Keratinocyte (primary cell): Measurements from ENCODE around the gene TP53AIP1. TPM values are rescaled to one million over a fixed set of nuclear protein-coding genes. Genes with fewer than 3 reads are reported as not detected.

Source experiments
- DNase-seq: peaks from one replicate; pipeline ENCODE4 v3.0.0-alpha.2; 2011; ENCODE audit warnings: low read depth, missing footprints, low spot score
- FAIRE-seq: peaks from 2 replicates; lab custom pipeline; 2011; peaks lifted over from hg19 to GRCh38; lab: Jason Lieb, UNC
- H2AFZ ChIP-seq: 2 replicates; pipeline ENCODE4 v1.6.0; 2012; ENCODE audit warnings: low read length, control low read depth, inconsistent platforms; ENCODE audit not compliant: control insufficient read depth
- H3K27ac ChIP-seq: 2 replicates; pipeline ENCODE4 v1.5.1; 2011; ENCODE audit warnings: low read length; ENCODE audit not compliant: control insufficient read depth, insufficient read depth
- H3K27me3 ChIP-seq: 3 replicates; pipeline ENCODE4 v1.6.0; 2011; ENCODE audit warnings: low read length; ENCODE audit not compliant: control insufficient read depth, insufficient read depth; ENCODE audit errors: extremely low read depth
- H3K36me3 ChIP-seq, 2 experiments: 2 replicates in 1 of 2; 3 replicates in 1 of 2; pipeline ENCODE4 v1.5.1; 2011; ENCODE audit warnings: low read length in 2 of 2, mild to moderate bottlenecking in 1 of 2; ENCODE audit not compliant: control insufficient read depth in 2 of 2, insufficient read depth in 2 of 2; ENCODE audit errors: extremely low read depth in 1 of 2
- H3K4me1 ChIP-seq: 3 replicates; pipeline ENCODE4 v1.5.1; 2011; ENCODE audit warnings: low read length; ENCODE audit not compliant: control insufficient read depth, insufficient read depth; ENCODE audit errors: extremely low read depth
- H3K4me2 ChIP-seq: 3 replicates; pipeline ENCODE4 v1.6.0; 2011; ENCODE audit warnings: low read depth, low read length; ENCODE audit not compliant: control insufficient read depth, insufficient read depth; ENCODE audit errors: extremely low read depth
- H3K4me3 ChIP-seq, 3 experiments: fragments of 200-600 bp in 1 of 3; sonication (generic) in 1 of 3; 2 replicates in 2 of 3; 3 replicates in 1 of 3; pipeline ENCODE4 v1.5.1; 2011 to 2016; ENCODE audit warnings: low read length in 3 of 3, mild to moderate bottlenecking in 3 of 3, control low read depth in 2 of 3, inconsistent platforms in 1 of 3, low read depth in 1 of 3, mixed read lengths in 1 of 3, mixed run types in 1 of 3, moderate library complexity in 1 of 3; ENCODE audit not compliant: control insufficient read depth in 2 of 3, insufficient read depth in 2 of 3; ENCODE audit errors: extremely low read depth in 1 of 3
- H3K79me2 ChIP-seq: 2 replicates; pipeline ENCODE4 v1.6.0; 2012; ENCODE audit warnings: low read length; ENCODE audit not compliant: control insufficient read depth, insufficient read depth
- H3K9ac ChIP-seq: 3 replicates; pipeline ENCODE4 v1.6.0; 2011; ENCODE audit warnings: low read length; ENCODE audit not compliant: control insufficient read depth, insufficient read depth; ENCODE audit errors: extremely low read depth
- H3K9me1 ChIP-seq: 3 replicates; pipeline ENCODE4 v1.6.0; 2011; ENCODE audit warnings: low read length; ENCODE audit not compliant: control insufficient read depth, insufficient read depth; ENCODE audit errors: extremely low read depth
- H3K9me3 ChIP-seq: 2 replicates; pipeline ENCODE4 v1.5.1; 2012; ENCODE audit warnings: low read depth, low read length; ENCODE audit not compliant: control insufficient read depth
- H4K20me1 ChIP-seq: 3 replicates; pipeline ENCODE4 v1.6.0; 2011; ENCODE audit warnings: low read length; ENCODE audit not compliant: control insufficient read depth, insufficient read depth; ENCODE audit errors: extremely low read depth
- EZH2 ChIP-seq: IDR thresholded peaks from one replicate; pipeline ENCODE4 v1.6.1; 2012; ENCODE audit warnings: inconsistent platforms, mild to moderate bottlenecking, low read length, moderate library complexity
- dilution Hi-C: fragments of 300-500 bp; cut with MboI; formaldehyde crosslinking; loops from one replicate; pipeline ENCODE4 v1.7.0; 2020; ENCODE audit warnings: low sequenced_read_pairs; ENCODE audit not compliant: extremely low pct_ligation_motif_present
- polyA plus RNA-seq, 5 experiments: library from polyadenylated mRNA; depleted of rRNA in 3 of 5; stranded (reverse) in 3 of 5; stranded (forward) in 1 of 5; unstranded in 1 of 5; fragments of >200 nt; gene quantifications; 1 replicate in 1 of 5; 2 replicates in 3 of 5; 3 replicates in 1 of 5; pipeline versions ENCODE4 v1.2.1 to v1.2.3, GENCODE V29; 2011 to 2012; ENCODE audit warnings: missing spikeins in 2 of 5, low read depth in 1 of 5, low replicate concordance in 1 of 5
- TF ChIP-seq, protein P1 (sequence below), 3 experiments: IDR thresholded peaks in 1 of 3; conservative IDR thresholded peaks in 1 of 3; optimal IDR thresholded peaks in 1 of 3; 2 replicates in 2 of 3; 3 replicates in 1 of 3; pipeline versions ENCODE3 to v1.5.1; 2011; ENCODE audit warnings: low read length in 3 of 3, mild to moderate bottlenecking in 3 of 3, moderate library complexity in 2 of 3, control low read depth in 1 of 3, inconsistent platforms in 1 of 3; ENCODE audit not compliant: insufficient read depth in 2 of 3; ENCODE audit errors: extremely low read depth in 1 of 3

The TP53AIP1 gene
- polyA plus RNA-seq, 1 donor (not counting 4 experiments of a cell fraction or from before 2014, with no cell fraction given) = 37.1 TPM

DNA sequence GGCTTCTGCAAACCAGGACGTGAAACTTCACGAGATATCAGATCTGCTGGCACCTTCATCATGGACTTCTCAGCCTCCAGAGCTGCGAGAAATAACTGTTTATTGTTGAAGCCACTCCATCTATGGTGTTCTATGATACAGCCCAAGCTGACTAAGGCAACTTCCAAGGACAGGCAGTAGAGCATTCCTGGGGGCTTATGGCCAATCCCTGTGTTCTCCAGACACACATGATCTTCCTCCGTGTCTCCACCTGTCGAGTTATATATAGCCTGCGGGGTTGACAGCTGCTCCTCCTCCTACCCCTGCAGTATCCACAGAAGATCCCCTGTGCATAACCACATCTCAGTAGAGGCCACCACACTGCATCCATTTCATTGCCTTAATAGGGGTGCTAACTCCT lies 11.0 kb downstream of the TP53AIP1 start:
- no peaks in the 10 kb centered on the region for H3K4me1 ChIP-seq
- no peak overlapping the region for H3K27ac ChIP-seq
- no peaks in the 10 kb centered on the region for H3K9me3 ChIP-seq
- H3K4me3 ChIP-seq = no peak overlapping the region
- H3K4me2 ChIP-seq = no peak overlapping the region
- peaks cover 0 to 4% of the 10 kb centered on the region in 2 experiments for H3K36me3 ChIP-seq
- TF ChIP-seq, protein P1, sequence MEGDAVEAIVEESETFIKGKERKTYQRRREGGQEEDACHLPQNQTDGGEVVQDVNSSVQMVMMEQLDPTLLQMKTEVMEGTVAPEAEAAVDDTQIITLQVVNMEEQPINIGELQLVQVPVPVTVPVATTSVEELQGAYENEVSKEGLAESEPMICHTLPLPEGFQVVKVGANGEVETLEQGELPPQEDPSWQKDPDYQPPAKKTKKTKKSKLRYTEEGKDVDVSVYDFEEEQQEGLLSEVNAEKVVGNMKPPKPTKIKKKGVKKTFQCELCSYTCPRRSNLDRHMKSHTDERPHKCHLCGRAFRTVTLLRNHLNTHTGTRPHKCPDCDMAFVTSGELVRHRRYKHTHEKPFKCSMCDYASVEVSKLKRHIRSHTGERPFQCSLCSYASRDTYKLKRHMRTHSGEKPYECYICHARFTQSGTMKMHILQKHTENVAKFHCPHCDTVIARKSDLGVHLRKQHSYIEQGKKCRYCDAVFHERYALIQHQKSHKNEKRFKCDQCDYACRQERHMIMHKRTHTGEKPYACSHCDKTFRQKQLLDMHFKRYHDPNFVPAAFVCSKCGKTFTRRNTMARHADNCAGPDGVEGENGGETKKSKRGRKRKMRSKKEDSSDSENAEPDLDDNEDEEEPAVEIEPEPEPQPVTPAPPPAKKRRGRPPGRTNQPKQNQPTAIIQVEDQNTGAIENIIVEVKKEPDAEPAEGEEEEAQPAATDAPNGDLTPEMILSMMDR (optimal IDR thresholded peaks at IDR 0.05 in 1 of 3, IDR thresholded peaks at IDR 0.05 in 1 of 3, conservative IDR thresholded peaks at IDR 0.05 in 1 of 3; ENCODE audit: extremely low read depth in 1 of 3, insufficient read depth in 2 of 3, low read length in 3 of 3) = no peak
- no peak for TF ChIP-seq EZH2
- H3K27me3 ChIP-seq = peaks cover 5% of the 10 kb centered on the region
- H4K20me1 ChIP-seq = no peaks in the 10 kb centered on the region
- H3K79me2 ChIP-seq = no peaks in the 10 kb centered on the region
- DNase-seq (peak; percentile 35), FAIRE-seq (no peak)
- no peak overlapping the region for H2AFZ ChIP-seq
- no peak overlapping the region for H3K9ac ChIP-seq
- no peaks in the 10 kb centered on the region for H3K9me1 ChIP-seq
- dilution Hi-C loops = no loop called here

DNA sequence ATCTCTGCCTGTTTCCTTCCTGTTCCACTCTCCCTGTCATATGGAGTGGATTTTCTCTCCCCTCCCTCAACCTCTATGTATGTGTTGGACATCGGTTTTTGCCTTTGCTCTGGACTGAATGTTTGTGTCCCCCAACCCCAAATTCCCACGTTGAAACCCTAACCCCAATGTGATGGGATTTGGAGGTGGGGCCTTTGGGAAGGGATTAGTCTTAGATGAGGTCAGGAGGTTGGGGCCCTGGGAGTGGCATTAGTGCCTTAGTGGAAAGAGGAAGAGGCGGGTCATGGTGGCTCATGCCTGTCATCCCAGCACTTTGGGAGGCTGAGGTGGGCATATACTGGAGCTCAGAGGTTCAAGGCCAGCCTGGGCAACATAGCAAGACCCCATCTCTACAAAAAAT lies 11.6 kb downstream of the TP53AIP1 start:
- H4K20me1 ChIP-seq = no peaks in the 10 kb centered on the region
- no peaks in the 10 kb centered on the region for H3K4me1 ChIP-seq
- no peak overlapping the region for H3K4me3 ChIP-seq
- no peaks in the 10 kb centered on the region for H3K9me1 ChIP-seq
- no peak overlapping the region for H2AFZ ChIP-seq
- dilution Hi-C loops = no loop called here
- H3K79me2 ChIP-seq = no peaks in the 10 kb centered on the region
- no peaks in the 10 kb centered on the region for H3K9me3 ChIP-seq
- H3K9ac ChIP-seq = no peak overlapping the region
- H3K27ac ChIP-seq = no peak overlapping the region
- H3K4me2 ChIP-seq = no peak overlapping the region
- no peak for DNase-seq
- FAIRE-seq = no peak
- peaks cover 5% of the 10 kb centered on the region for H3K27me3 ChIP-seq
- H3K36me3 ChIP-seq = peaks cover 0 to under 1% of the 10 kb centered on the region in 2 experiments
- no peak for TF ChIP-seq EZH2
- TF ChIP-seq, protein P1 (optimal IDR thresholded peaks at IDR 0.05 in 1 of 3, IDR thresholded peaks at IDR 0.05 in 1 of 3, conservative IDR thresholded peaks at IDR 0.05 in 1 of 3; ENCODE audit: extremely low read depth in 1 of 3, insufficient read depth in 2 of 3, low read length in 3 of 3) = no peak
